Measurements from ENCODE around the gene LGI1. TPM values are rescaled to one million over a fixed set of nuclear protein-coding genes. Genes with fewer than 3 reads are reported as not detected.

The LGI1 gene
- total and polyA plus RNA-seq, 12 donors, result 0.38 to 5.9 (median 1.4) TPM; not detected in 4

DNA sequence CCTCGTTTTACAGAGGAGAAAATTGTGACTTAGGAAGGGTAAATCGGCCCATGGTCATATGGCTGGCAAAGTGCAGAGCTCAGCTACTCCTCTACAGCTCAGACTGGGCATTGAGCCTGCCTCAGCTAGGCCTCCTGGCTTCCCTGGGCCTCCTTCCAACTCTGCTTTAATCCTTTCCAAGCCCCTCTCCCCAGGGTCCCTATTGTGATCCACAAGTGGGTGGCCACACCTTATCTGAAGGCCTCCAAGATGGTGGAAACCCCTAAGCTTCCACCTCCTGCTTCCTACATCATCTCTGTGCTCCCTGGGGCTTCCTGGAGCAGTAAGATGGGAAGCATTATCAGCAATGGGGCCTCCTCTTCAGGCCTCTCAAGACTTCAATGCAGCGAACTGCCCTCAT lies 3.0 kb upstream of the LGI1 start:
- Histone ChIP-seq H3K36me3 (replicated peaks in 1 of 2) (no peaks in the 10 kb centered on the region), H3K4me3 (no peak overlapping the region), H3K9me3 (replicated peaks in 1 of 3) (no peaks in the 10 kb centered on the region), H3K4me1 (replicated peaks in 1 of 2) (peaks cover 0 to 6% of the 10 kb centered on the region in 2 donors), H3K27ac (no peak overlapping the region), H3K27me3 (no peaks in the 10 kb centered on the region)
- TF ChIP-seq CTCF (IDR thresholded peaks at IDR 0.05) (no peak), POLR2A (IDR thresholded peaks at IDR 0.05) (no peak)
- DNase-seq, result no peak
- intact Hi-C loops (cut with DNase I), result no loop called here
- 76 to 81% (median 80%) methylated on average over 3 of the region's 3 CpGs for WGBS, 4 donors

GRCh38 chr10:93755443-93756116 lies 2.2 kb upstream of the LGI1 start:
- intact Hi-C loops (cut with DNase I), result no loop called here
- no peak for DNase-seq
- H3K27me3 ChIP-seq, result no peaks in the 10 kb centered on the region
- peaks cover 0 to 6% of the 10 kb centered on the region in 2 donors for H3K4me1 ChIP-seq (replicated peaks in 1 of 2)
- H3K9me3 ChIP-seq (replicated peaks in 1 of 3), result no peaks in the 10 kb centered on the region
- no peak for TF ChIP-seq CTCF (IDR thresholded peaks at IDR 0.05)
- no peak for TF ChIP-seq POLR2A (IDR thresholded peaks at IDR 0.05)
- no peak overlapping the region for H3K27ac ChIP-seq
- H3K36me3 ChIP-seq (replicated peaks in 1 of 2), result no peaks in the 10 kb centered on the region
- no peak overlapping the region for H3K4me3 ChIP-seq
- 74 to 82% (median 76%) methylated on average over 10 of the region's 10 CpGs for WGBS, 4 donors

DNA sequence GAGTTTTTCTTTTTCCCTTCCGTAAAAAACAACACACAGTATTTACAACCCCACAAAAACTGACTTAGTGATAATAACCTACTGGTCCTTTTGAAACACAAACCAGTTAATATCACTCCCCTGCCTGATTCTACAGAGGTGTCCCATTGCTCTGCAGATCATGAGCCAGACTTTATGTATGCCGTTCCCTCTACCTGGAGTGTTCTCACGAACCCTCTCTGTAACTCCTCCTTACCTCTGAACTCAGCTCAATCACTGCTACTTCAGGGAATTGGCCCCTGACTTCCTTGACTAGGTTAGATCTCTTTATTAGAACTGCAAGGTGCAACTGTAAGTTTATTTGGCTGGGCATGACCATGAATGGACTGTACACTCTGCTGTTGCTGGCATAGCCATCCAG lies 1.6 kb upstream of the LGI1 start:
- Histone ChIP-seq H3K4me3 (no peak overlapping the region), H3K9me3 (replicated peaks in 1 of 3) (no peaks in the 10 kb centered on the region), H3K27me3 (no peaks in the 10 kb centered on the region), H3K27ac (no peak overlapping the region), H3K36me3 (replicated peaks in 1 of 2) (no peaks in the 10 kb centered on the region), H3K4me1 (replicated peaks in 1 of 2) (peaks cover 0 to 6% of the 10 kb centered on the region in 2 donors)
- 59 to 70% (median 66%) methylated on average over 3 of the region's 3 CpGs for WGBS, 4 donors
- DNase-seq, result no peak
- intact Hi-C loops (cut with DNase I), result no loop called here
- TF ChIP-seq POLR2A (IDR thresholded peaks at IDR 0.05), result no peak
- no peak for TF ChIP-seq CTCF (IDR thresholded peaks at IDR 0.05)

DNA sequence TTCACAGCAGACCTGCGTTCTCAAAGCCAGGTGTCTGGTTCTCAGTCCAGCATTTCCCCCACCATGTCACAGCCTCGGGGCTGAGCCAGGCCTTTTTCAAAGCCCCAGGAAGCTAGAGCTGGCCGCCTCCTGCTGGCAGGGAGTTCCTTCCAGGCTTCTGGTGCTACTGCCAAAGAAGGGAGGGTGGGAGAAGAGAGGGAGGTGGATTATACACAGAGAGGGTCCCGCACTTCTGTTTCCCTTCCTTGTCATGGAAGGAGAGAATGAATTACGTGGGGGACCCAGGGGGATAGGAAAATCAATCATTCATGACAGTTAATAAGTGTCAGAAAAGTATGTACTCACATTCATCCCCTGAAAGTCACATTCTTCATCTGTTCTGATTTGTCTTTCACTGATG lies 600 bp upstream of the LGI1 start:
- Histone ChIP-seq H3K9me3 (replicated peaks in 1 of 3) (no peaks in the 10 kb centered on the region), H3K27ac (no peak overlapping the region), H3K4me1 (replicated peaks in 1 of 2) (peaks cover 0 to under 1% of the 10 kb centered on the region in 2 donors), H3K27me3 (no peaks in the 10 kb centered on the region), H3K36me3 (replicated peaks in 1 of 2) (no peaks in the 10 kb centered on the region), H3K4me3 (no peak overlapping the region)
- DNase-seq, result peak in 1 of 7 donors; percentile 57
- intact Hi-C loops (cut with DNase I), result no loop called here
- WGBS, 4 donors, result 41 to 59% (median 52%) methylated on average over 5 of the region's 5 CpGs
- no peak for TF ChIP-seq CTCF (IDR thresholded peaks at IDR 0.05)
- TF ChIP-seq POLR2A (IDR thresholded peaks at IDR 0.05), result no peak
